ENCODE measurements around the gene ZFAND4.

ZFAND4 gene

GRCh38 chr10:45653454-45653853 is 19.1 kb downstream of the ZFAND4 start:
- Histone ChIP-seq H3K9me2 (replicated peaks; ENCODE audit: low read depth, low read length) (no peaks in the 10 kb centered on the region), H4K20me1 (ENCODE audit: insufficient read depth, low read length, poor library complexity, severe bottlenecking) (no peaks in the 10 kb centered on the region), H3K4me1 (ENCODE audit: insufficient read depth, low read length, poor library complexity, severe bottlenecking) (no peaks in the 10 kb centered on the region), H3K4me3 (ENCODE audit: low read length, poor library complexity, severe bottlenecking) (no peak overlapping the region), H3K9ac (ENCODE audit: low read depth, low read length, poor library complexity, severe bottlenecking) (no peak overlapping the region), H3K27me3 (ENCODE audit: insufficient read depth, low read length, poor library complexity, severe bottlenecking) (no peaks in the 10 kb centered on the region), H3F3A (ENCODE audit: low read depth) (no peaks in the 10 kb centered on the region), H2AFZ (ENCODE audit: low read length) (no peak overlapping the region), H3K36me3 (ENCODE audit: insufficient read depth, low read length) (no peaks in the 10 kb centered on the region), H3K9me3 (ENCODE audit: insufficient read depth, low read depth, low read length) (no peaks in the 10 kb centered on the region), H3K4me2 (ENCODE audit: low read depth, low read length, poor library complexity, severe bottlenecking) (no peak overlapping the region), H3K79me2 (ENCODE audit: insufficient read depth, low read length) (no peaks in the 10 kb centered on the region)
- TF ChIP-seq CTCF (conservative IDR thresholded peaks at IDR 0.05; ENCODE audit: low read length): no peak
- no peak for TF ChIP-seq EZH2phosphoT487 (IDR thresholded peaks at IDR 0.05; ENCODE audit: borderline replicate concordance)

- H3K4me3 ChIP-seq (ENCODE audit: low read length, poor library complexity, severe bottlenecking): no peak overlapping the region
- H3F3A ChIP-seq (ENCODE audit: low read depth): no peaks in the 10 kb centered on the region
- H2AFZ ChIP-seq (ENCODE audit: low read length): no peak overlapping the region
- H3K27me3 ChIP-seq (ENCODE audit: insufficient read depth, low read length, poor library complexity, severe bottlenecking): no peaks in the 10 kb centered on the region
- no peaks in the 10 kb centered on the region for H4K20me1 ChIP-seq (ENCODE audit: insufficient read depth, low read length, poor library complexity, severe bottlenecking)
- H3K9me2 ChIP-seq (replicated peaks; ENCODE audit: low read depth, low read length): no peaks in the 10 kb centered on the region
- H3K79me2 ChIP-seq (ENCODE audit: insufficient read depth, low read length): no peaks in the 10 kb centered on the region
- no peak for TF ChIP-seq CTCF (conservative IDR thresholded peaks at IDR 0.05; ENCODE audit: low read length)
- TF ChIP-seq EZH2phosphoT487 (IDR thresholded peaks at IDR 0.05; ENCODE audit: borderline replicate concordance): no peak
- no peaks in the 10 kb centered on the region for H3K4me1 ChIP-seq (ENCODE audit: insufficient read depth, low read length, poor library complexity, severe bottlenecking)
- H3K9me3 ChIP-seq (ENCODE audit: insufficient read depth, low read depth, low read length): no peaks in the 10 kb centered on the region
- H3K9ac ChIP-seq (ENCODE audit: low read depth, low read length, poor library complexity, severe bottlenecking): no peak overlapping the region
- no peaks in the 10 kb centered on the region for H3K36me3 ChIP-seq (ENCODE audit: insufficient read depth, low read length)
- no peak overlapping the region for H3K4me2 ChIP-seq (ENCODE audit: low read depth, low read length, poor library complexity, severe bottlenecking)
Measured at GRCh38 chr10:45652511-45652910, 20.1 kb downstream of the ZFAND4 start.

GRCh38 chr10:45649296-45649695 is 23.3 kb downstream of the ZFAND4 start:
- H3K79me2 ChIP-seq (ENCODE audit: insufficient read depth, low read length): no peaks in the 10 kb centered on the region

More at GRCh38 chr10:45649296-45649695, 23.3 kb downstream of the ZFAND4 start:
- no peaks in the 10 kb centered on the region for H3K9me3 ChIP-seq (ENCODE audit: insufficient read depth, low read depth, low read length)
- H3K4me3 ChIP-seq (ENCODE audit: low read length, poor library complexity, severe bottlenecking): no peak overlapping the region
- no peaks in the 10 kb centered on the region for H3K4me1 ChIP-seq (ENCODE audit: insufficient read depth, low read length, poor library complexity, severe bottlenecking)
- H3F3A ChIP-seq (ENCODE audit: low read depth): no peaks in the 10 kb centered on the region
- TF ChIP-seq CTCF (conservative IDR thresholded peaks at IDR 0.05; ENCODE audit: low read length) (no peak), EZH2phosphoT487 (IDR thresholded peaks at IDR 0.05; ENCODE audit: borderline replicate concordance) (no peak)
- no peaks in the 10 kb centered on the region for H3K36me3 ChIP-seq (ENCODE audit: insufficient read depth, low read length)
- no peak overlapping the region for H3K4me2 ChIP-seq (ENCODE audit: low read depth, low read length, poor library complexity, severe bottlenecking)
- H3K9me2 ChIP-seq (replicated peaks; ENCODE audit: low read depth, low read length): no peaks in the 10 kb centered on the region
- no peaks in the 10 kb centered on the region for H4K20me1 ChIP-seq (ENCODE audit: insufficient read depth, low read length, poor library complexity, severe bottlenecking)
- no peak overlapping the region for H2AFZ ChIP-seq (ENCODE audit: low read length)
- H3K9ac ChIP-seq (ENCODE audit: low read depth, low read length, poor library complexity, severe bottlenecking): no peak overlapping the region
- H3K27me3 ChIP-seq (ENCODE audit: insufficient read depth, low read length, poor library complexity, severe bottlenecking): no peaks in the 10 kb centered on the region

Data from Loucy (cell line).